ENCODE data around the gene HACD2.

GRCh38 chr3:123564056-123564455 is 20.8 kb downstream of the HACD2 start:
- TF ChIP-seq CTCF (IDR thresholded peaks at IDR 0.05; ENCODE audit: extremely low read depth in 1 of 2, insufficient read depth in 1 of 2, low read depth in 1 of 2, low read length in 2 of 2) (no peak), EZH2 (IDR thresholded peaks at IDR 0.05; ENCODE audit: borderline replicate concordance, low read depth, low read length, severe bottlenecking) (no peak), POLR2A (IDR thresholded peaks at IDR 0.05; ENCODE audit: low read depth, low read length) (no peak)

Data from endothelial cell of umbilical vein (primary cell).